ENCODE measurements around the gene KIAA1217. TPM values are rescaled to one million over a fixed set of nuclear protein-coding genes. Genes with fewer than 3 reads are reported as not detected.

KIAA1217 gene
- total RNA-seq, 4 donors from 2014 or later: 10.1 to 15.9 (median 12.5) TPM

DNA sequence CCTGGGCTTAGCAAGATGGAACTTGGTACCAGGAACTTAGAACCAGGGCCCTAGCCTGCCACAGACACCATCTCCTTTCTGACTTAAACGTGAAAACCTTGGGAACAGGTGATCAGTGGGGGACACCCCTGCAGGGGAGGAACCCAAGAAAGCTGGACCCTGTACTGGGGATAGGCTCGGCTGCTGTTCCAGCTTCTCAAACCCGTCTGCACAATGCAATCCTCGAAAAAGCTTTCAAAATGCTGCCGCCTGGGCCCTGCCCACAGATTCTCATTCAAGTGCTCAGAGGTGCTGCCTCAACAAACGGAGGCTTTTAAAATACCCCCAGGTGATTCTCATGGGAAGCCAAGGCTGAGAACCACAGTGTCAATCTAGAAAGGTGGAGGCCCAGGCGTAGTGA, 345.1 kb downstream of the KIAA1217 start:
- H3K36me3 ChIP-seq: peaks cover 0 to 8% (median 1%) of the 10 kb centered on the region in 4 donors
- 83% methylated on average over 6 of the region's 7 CpGs for WGBS
- H3K4me3 ChIP-seq: no peak overlapping the region
- intact Hi-C loops (cut with DNase I): no loop called here
- no peak overlapping the region for H3K27ac ChIP-seq (replicated peaks in 1 of 4)
- peaks cover 0 to 5% (median 0%) of the 10 kb centered on the region in 4 donors for H3K4me1 ChIP-seq
- TF ChIP-seq POLR2AphosphoS5 (IDR thresholded peaks at IDR 0.05): no peak
- TF ChIP-seq CTCF (IDR thresholded peaks at IDR 0.05): no peak
- no peak for TF ChIP-seq EP300 (IDR thresholded peaks at IDR 0.05)
- no peak for TF ChIP-seq POLR2A (IDR thresholded peaks at IDR 0.05; ENCODE audit: low read depth)
- peak; percentile 72 for DNase-seq (ENCODE audit: extremely low spot score)
- peaks cover 0 to 24% (median 0%) of the 10 kb centered on the region in 4 donors for H3K27me3 ChIP-seq
- no peaks in the 10 kb centered on the region for H3K9me3 ChIP-seq

DNA sequence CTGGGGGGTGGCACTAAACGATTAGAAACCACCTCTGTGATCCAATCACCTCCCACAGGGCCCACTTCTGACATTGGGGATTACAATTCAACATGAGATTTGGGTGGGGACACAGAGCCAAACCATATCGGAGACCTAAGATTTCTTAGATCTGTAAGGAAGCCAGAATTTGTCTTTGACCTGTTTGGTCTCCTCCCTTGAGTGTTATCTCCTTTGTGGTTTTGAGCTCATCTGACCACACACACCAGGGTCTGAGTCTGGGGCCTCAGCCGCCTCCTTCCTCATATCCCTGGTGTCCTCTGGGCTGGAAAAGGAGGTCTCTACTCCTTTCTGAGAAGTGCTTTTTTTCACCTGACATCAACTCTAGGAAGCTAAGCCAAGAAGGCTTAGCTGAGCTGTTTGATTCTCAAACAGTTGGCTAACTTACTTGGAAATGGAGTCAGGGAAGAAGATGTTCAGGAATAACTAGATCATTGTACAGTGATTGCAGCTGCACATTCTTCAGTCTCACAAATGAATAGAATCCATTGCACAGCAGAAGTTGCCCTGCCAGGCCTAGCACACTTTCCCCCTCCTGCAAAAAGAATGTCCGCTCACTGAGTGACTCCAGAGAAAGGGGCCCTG, 347.3 kb downstream of the KIAA1217 start:
- peaks cover 0 to 5% (median 0%) of the 10 kb centered on the region in 4 donors for H3K4me1 ChIP-seq
- no peaks in the 10 kb centered on the region for H3K36me3 ChIP-seq
- no peak overlapping the region for H3K4me3 ChIP-seq
- intact Hi-C loops (cut with DNase I): no loop called here
- 82% methylated on average over 4 of the region's 4 CpGs for WGBS
- TF ChIP-seq POLR2AphosphoS5 (IDR thresholded peaks at IDR 0.05): no peak
- TF ChIP-seq POLR2A (IDR thresholded peaks at IDR 0.05; ENCODE audit: low read depth): no peak
- no peak for TF ChIP-seq CTCF (IDR thresholded peaks at IDR 0.05)
- TF ChIP-seq EP300 (IDR thresholded peaks at IDR 0.05): no peak
- peaks cover 0 to 24% (median 0%) of the 10 kb centered on the region in 4 donors for H3K27me3 ChIP-seq
- DNase-seq (ENCODE audit: extremely low spot score): no peak
- H3K27ac ChIP-seq (replicated peaks in 1 of 4): no peak overlapping the region
- H3K9me3 ChIP-seq: no peaks in the 10 kb centered on the region

DNA sequence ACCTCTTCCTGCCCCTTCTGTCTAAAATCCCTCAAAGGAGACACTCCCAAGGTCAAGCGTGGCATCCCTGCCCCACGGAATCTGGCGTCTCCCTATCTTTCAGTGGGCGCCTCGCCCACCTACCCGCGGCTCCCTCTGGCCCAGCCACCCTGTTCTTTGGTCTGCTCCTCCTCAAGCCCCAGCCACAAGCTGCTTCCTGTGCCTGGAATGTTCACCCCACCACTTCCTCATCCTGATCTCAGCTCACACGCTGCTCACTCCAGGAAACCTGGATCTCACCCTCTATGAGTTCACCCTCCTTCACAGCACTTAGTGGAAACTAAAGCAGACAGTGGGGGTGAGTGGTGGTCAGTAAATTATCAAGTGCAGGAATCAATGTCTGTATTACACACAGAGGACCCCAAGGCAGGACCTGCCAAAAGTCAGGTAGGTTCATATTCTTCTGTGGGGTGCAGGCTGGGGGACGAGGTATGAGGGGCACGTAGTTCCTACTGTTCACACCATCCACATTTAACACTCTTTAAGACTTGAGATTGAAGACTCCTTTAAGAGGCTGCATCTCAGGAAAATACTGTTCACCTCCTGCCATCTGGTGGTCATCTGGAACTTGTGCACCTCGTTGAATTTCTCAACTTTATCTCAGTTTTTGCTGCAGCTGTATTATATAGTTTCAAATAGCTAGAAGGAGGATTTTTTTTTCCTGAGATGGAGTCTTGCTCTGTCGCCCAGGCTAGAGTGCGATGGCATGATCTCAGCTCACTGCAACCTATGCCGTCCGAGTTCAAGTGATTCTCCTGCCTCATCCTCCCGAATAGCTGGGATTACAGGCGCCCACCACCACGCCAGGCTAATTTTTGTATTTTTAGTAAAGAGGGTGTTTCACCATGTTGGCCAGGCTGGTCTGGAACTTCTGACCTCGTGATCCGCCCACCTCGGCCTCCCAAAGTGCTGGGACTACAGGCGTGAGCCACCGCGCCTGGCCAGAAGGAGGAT, 348.1 kb downstream of the KIAA1217 start:
- intact Hi-C loops (cut with DNase I): no loop called here
- H3K36me3 ChIP-seq: no peaks in the 10 kb centered on the region
- H3K4me3 ChIP-seq: no peak overlapping the region
- no peak overlapping the region for H3K27ac ChIP-seq (replicated peaks in 1 of 4)
- H3K9me3 ChIP-seq: no peaks in the 10 kb centered on the region
- peaks cover 0 to 24% (median 0%) of the 10 kb centered on the region in 4 donors for H3K27me3 ChIP-seq
- TF ChIP-seq CTCF (IDR thresholded peaks at IDR 0.05) (peak; percentile 36 to 68 (median 44)), EP300 (IDR thresholded peaks at IDR 0.05) (no peak), POLR2AphosphoS5 (IDR thresholded peaks at IDR 0.05) (no peak)
- peaks cover 0 to 5% (median 0%) of the 10 kb centered on the region in 4 donors for H3K4me1 ChIP-seq
- 66% methylated on average over 24 of the region's 24 CpGs for WGBS
- DNase-seq (ENCODE audit: extremely low spot score): peak; percentile 82

DNA sequence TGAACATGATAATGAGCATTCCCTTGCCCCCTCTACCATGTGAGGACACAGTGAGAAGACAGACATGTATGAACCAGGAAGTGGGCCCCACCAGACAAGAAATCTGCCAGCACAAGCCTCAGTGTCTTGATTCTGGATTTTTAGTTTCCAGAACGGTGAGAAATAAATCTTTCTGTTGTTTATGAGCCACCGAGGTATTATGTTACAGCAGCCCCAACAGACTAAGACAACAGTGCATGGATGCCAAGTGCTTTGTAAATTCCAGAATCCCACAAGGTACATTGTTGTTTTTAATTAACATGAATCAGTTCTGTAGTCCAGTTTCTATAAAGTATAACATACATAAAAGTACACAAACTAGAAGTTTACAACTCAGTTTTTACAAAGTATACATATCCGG, 352.5 kb downstream of the KIAA1217 start:
- Histone ChIP-seq H3K36me3 (no peaks in the 10 kb centered on the region), H3K27me3 (peaks cover 0 to 5% (median 0%) of the 10 kb centered on the region in 4 donors), H3K4me1 (peaks cover 0 to 5% (median 0%) of the 10 kb centered on the region in 4 donors), H3K9me3 (no peaks in the 10 kb centered on the region), H3K27ac (replicated peaks in 1 of 4) (no peak overlapping the region), H3K4me3 (no peak overlapping the region)
- no peak for DNase-seq (ENCODE audit: extremely low spot score)
- no peak for TF ChIP-seq CTCF (IDR thresholded peaks at IDR 0.05)
- no peak for TF ChIP-seq POLR2A (IDR thresholded peaks at IDR 0.05; ENCODE audit: low read depth)
- no peak for TF ChIP-seq EP300 (IDR thresholded peaks at IDR 0.05)
- no peak for TF ChIP-seq POLR2AphosphoS5 (IDR thresholded peaks at IDR 0.05)
- intact Hi-C loops (cut with DNase I): no loop called here
- WGBS: 83% methylated on average over 3 of the region's 3 CpGs

Data from esophagus muscularis mucosa (tissue), 4 donors.